HepG2 (cell line): Measurements from ENCODE around the gene BACE1-AS. TPM values are rescaled to one million over a fixed set of nuclear protein-coding genes. Genes with fewer than 3 reads are reported as not detected.

Source experiments
- ATAC-seq: fragments of 200-7000 bp; cut with Tn5 transposase; 3 replicates; pipeline ENCODE4 v1.9.1; 2020; ENCODE audit warnings: mild to moderate bottlenecking, moderate library complexity
- BruUV-seq: library from RNA; stranded (reverse); fragments of 400-500 nt; replicated peaks from 2 replicates; lab custom pipeline; 2021; lab: Mats Ljungman, UMichigan
- CTCF ChIA-PET: fragments of 300-600 bp; formaldehyde crosslinking; extraction: SDS; loops from one replicate; lab custom pipeline; 2021; ENCODE audit warnings: low total read pairs, inconsistent platforms, low intra/inter-chr PET ratio; lab: Yijun Ruan, JAX
- POLR2A ChIA-PET: fragments of 350-600 bp; sonication (Branson Sonifier 250); formaldehyde crosslinking; loops from one replicate; lab custom pipeline; 2020; ENCODE audit warnings: antibody characterized with exemption, inconsistent platforms; lab: Yijun Ruan, JAX
- DNase-seq: peaks from one replicate; pipeline ENCODE4 v3.0.0-alpha.2; 2015; ENCODE audit warnings: low spot score
- FAIRE-seq: peaks from 3 replicates; lab custom pipeline; 2011; peaks lifted over from hg19 to GRCh38; lab: Jason Lieb, UNC
- H2AFZ ChIP-seq: one replicate; pipeline ENCODE4 v1.6.1; 2011; ENCODE audit warnings: low read length, inconsistent platforms
- H3K27ac ChIP-seq: fragments of 300-600 bp; 3 replicates; pipeline ENCODE4 v1.8.0; 2011; ENCODE audit warnings: mixed run types, mild to moderate bottlenecking, mixed read lengths, low read length, inconsistent platforms; ENCODE audit not compliant: insufficient read depth; ENCODE audit errors: extremely low read length
- H3K27me3 ChIP-seq, 2 experiments: fragments of 200-600 bp in 1 of 2; 2 replicates in 1 of 2; 3 replicates in 1 of 2; pipeline versions ENCODE4 v1.6.0 to v1.8.0; 2011; ENCODE audit warnings: low read length in 2 of 2, mild to moderate bottlenecking in 2 of 2, moderate library complexity in 2 of 2, inconsistent platforms in 1 of 2; ENCODE audit not compliant: insufficient read depth in 2 of 2, control insufficient read depth in 1 of 2
- H3K36me3 ChIP-seq, 2 experiments: fragments of 200-600 bp in 1 of 2; replicated peaks in 1 of 2; 2 replicates in 1 of 2; 3 replicates in 1 of 2; pipeline versions ENCODE4 v1.5.1 to v1.8.0; 2011; ENCODE audit warnings: low read length in 2 of 2, inconsistent platforms in 1 of 2; ENCODE audit not compliant: insufficient read depth in 2 of 2, control insufficient read depth in 1 of 2
- H3K4me1 ChIP-seq: 2 replicates; pipeline ENCODE4 v1.5.1; 2012; ENCODE audit warnings: low read length, inconsistent platforms; ENCODE audit not compliant: insufficient read depth
- H3K4me2 ChIP-seq: 2 replicates; pipeline ENCODE4 v1.6.0; 2011; ENCODE audit warnings: low read depth, low read length, inconsistent platforms
- H3K4me3 ChIP-seq, 3 experiments: fragments of 200-600 bp in 1 of 3; sonication (generic), shearing (Covaris generic) in 1 of 3; replicated peaks in 1 of 3; 2 replicates each; pipeline ENCODE4 v1.5.1; 2011 to 2016; ENCODE audit warnings: low read length in 3 of 3, inconsistent platforms in 2 of 3, low read depth in 2 of 3, mild to moderate bottlenecking in 2 of 3, control low read depth in 1 of 3, mixed read lengths in 1 of 3; ENCODE audit not compliant: insufficient read depth in 1 of 3
- H3K79me2 ChIP-seq: one replicate; pipeline ENCODE4 v1.6.1; 2011; ENCODE audit warnings: low read length, inconsistent platforms; ENCODE audit not compliant: insufficient read depth
- H3K9ac ChIP-seq: 2 replicates; pipeline ENCODE4 v1.6.0; 2011; ENCODE audit warnings: mild to moderate bottlenecking, low read depth, low read length, inconsistent platforms; ENCODE audit not compliant: insufficient read depth
- H3K9me3 ChIP-seq: 2 replicates; pipeline ENCODE4 v1.5.1; 2012; ENCODE audit warnings: mild to moderate bottlenecking, low read length
- H4K20me1 ChIP-seq: 2 replicates; pipeline ENCODE4 v1.6.0; 2011; ENCODE audit warnings: inconsistent platforms, mild to moderate bottlenecking, low read length, moderate library complexity; ENCODE audit not compliant: insufficient read depth
- ADNP ChIP-seq: sonication (generic); formaldehyde crosslinking; IDR thresholded peaks from 2 replicates; pipeline ENCODE4 v1.4.0; 2020; ENCODE audit warnings: missing genetic modification reagents
- CC2D1A ChIP-seq: sonication (generic); formaldehyde crosslinking; IDR thresholded peaks from 2 replicates; pipeline ENCODE4 v1.8.1; 2023; ENCODE audit warnings: mild to moderate bottlenecking, missing genetic modification reagents
- NR0B2 ChIP-seq: sonication (generic); formaldehyde crosslinking; IDR thresholded peaks from 2 replicates; pipeline ENCODE4 v1.4.0; 2020; ENCODE audit warnings: mild to moderate bottlenecking, missing genetic modification reagents
- RBFOX2 ChIP-seq: fragments of 200-400 bp; formaldehyde crosslinking; IDR thresholded peaks from 2 replicates; pipeline ENCODE4 v1.6.1; 2017; ENCODE audit warnings: low read depth, mild to moderate bottlenecking, low read length
- SP5 ChIP-seq: IDR thresholded peaks from 2 replicates; pipeline ENCODE4 v1.6.1; 2016; ENCODE audit warnings: low read depth, borderline replicate concordance
- TBX2 ChIP-seq: sonication (generic); formaldehyde crosslinking; IDR thresholded peaks from 2 replicates; pipeline ENCODE4 v1.5.0; 2020; ENCODE audit warnings: missing genetic modification reagents, mild to moderate bottlenecking, borderline replicate concordance
- ZBTB20 ChIP-seq: sonication (generic); formaldehyde crosslinking; IDR thresholded peaks from 2 replicates; pipeline ENCODE4 v1.8.1; 2023; ENCODE audit warnings: missing genetic modification reagents, low read depth, mild to moderate bottlenecking, borderline replicate concordance
- ZNF143 ChIP-seq: sonication (generic); formaldehyde crosslinking; IDR thresholded peaks from 2 replicates; pipeline ENCODE4 v1.4.0; 2020; ENCODE audit warnings: missing genetic modification reagents
- ZNF317 ChIP-seq: sonication (generic); formaldehyde crosslinking; IDR thresholded peaks from 2 replicates; pipeline ENCODE4 v1.5.0; 2020; ENCODE audit warnings: mild to moderate bottlenecking, missing genetic modification reagents
- ZNF331 ChIP-seq: sonication (generic); formaldehyde crosslinking; IDR thresholded peaks from 2 replicates; pipeline ENCODE4 v1.4.0; 2020; ENCODE audit warnings: missing genetic modification reagents
- ZNF558 ChIP-seq: sonication (generic); formaldehyde crosslinking; IDR thresholded peaks from 2 replicates; pipeline ENCODE4 v1.9.0; 2022; ENCODE audit warnings: mild to moderate bottlenecking, missing genetic modification reagents, borderline replicate concordance
- ZNF619 ChIP-seq: sonication (generic); formaldehyde crosslinking; IDR thresholded peaks from 2 replicates; pipeline ENCODE4 v1.4.0; 2020; ENCODE audit warnings: mild to moderate bottlenecking, missing genetic modification reagents
- ZSCAN25 ChIP-seq: sonication (generic); formaldehyde crosslinking; IDR thresholded peaks from 2 replicates; pipeline ENCODE4 v1.8.0; 2022; ENCODE audit warnings: mild to moderate bottlenecking, missing genetic modification reagents
- WGBS: methylation state at CpG from one replicate; pipeline ENCODE4 v1.1.6; 2017; ENCODE audit warnings: low lambda C conversion rate; 5-methylcytosine and 5-hydroxymethylcytosine counted together
- in situ Hi-C: cut with HindIII; loops from 2 replicates; pipeline ENCODE4 v1.10.0; 2017; ENCODE audit warnings: low pct_unique_long_range_greater_than_20kb; ENCODE audit not compliant: extremely low pct_ligation_motif_present
- intact Hi-C: fragments of 100-400 bp; cut with micrococcal nuclease; formaldehyde crosslinking; loops from one replicate; pipeline ENCODE4 v1.10.0; 2022; ENCODE audit not compliant: unreplicated experiment
- polyA plus RNA-seq, 8 experiments: library from polyadenylated mRNA; depleted of rRNA in 3 of 8; stranded (reverse) in 7 of 8; unstranded in 1 of 8; fragments of >200 nt; fragmentation: Illumina TruSeq in 4 of 8; extraction: Trizol in 4 of 8; gene quantifications; 2 replicates each; pipeline versions ENCODE4 v1.2.1 to v1.2.3, GENCODE V29; 2011 to 2016; ENCODE audit warnings: low read depth in 4 of 8, missing spikeins in 1 of 8, mixed read lengths in 1 of 8; ENCODE audit not compliant: insufficient read depth in 1 of 8
- total RNA-seq, 5 experiments: library from RNA; depleted of rRNA; stranded (reverse); fragments of >200 nt; fragmentation: Illumina TruSeq; extraction: Trizol; gene quantifications; 2 replicates each; pipeline ENCODE4 v1.2.3, GENCODE V29; 2016; ENCODE audit warnings: low read depth in 1 of 5
- TF ChIP-seq, protein P1 (sequence below): sonication (generic); formaldehyde crosslinking; IDR thresholded peaks from 2 replicates; pipeline ENCODE4 v1.5.0; 2020; ENCODE audit warnings: missing genetic modification reagents
- TF ChIP-seq, protein P2 (sequence below): sonication (generic); formaldehyde crosslinking; IDR thresholded peaks from 2 replicates; pipeline ENCODE4 v1.5.0; 2020; ENCODE audit warnings: missing genetic modification reagents

Gene BACE1-AS
- total and polyA plus RNA-seq, 2 of the 13 experiments (the other 11 are each of a cell fraction or from before 2014, with no cell fraction given): 2.0 to 3.9 TPM

DNA sequence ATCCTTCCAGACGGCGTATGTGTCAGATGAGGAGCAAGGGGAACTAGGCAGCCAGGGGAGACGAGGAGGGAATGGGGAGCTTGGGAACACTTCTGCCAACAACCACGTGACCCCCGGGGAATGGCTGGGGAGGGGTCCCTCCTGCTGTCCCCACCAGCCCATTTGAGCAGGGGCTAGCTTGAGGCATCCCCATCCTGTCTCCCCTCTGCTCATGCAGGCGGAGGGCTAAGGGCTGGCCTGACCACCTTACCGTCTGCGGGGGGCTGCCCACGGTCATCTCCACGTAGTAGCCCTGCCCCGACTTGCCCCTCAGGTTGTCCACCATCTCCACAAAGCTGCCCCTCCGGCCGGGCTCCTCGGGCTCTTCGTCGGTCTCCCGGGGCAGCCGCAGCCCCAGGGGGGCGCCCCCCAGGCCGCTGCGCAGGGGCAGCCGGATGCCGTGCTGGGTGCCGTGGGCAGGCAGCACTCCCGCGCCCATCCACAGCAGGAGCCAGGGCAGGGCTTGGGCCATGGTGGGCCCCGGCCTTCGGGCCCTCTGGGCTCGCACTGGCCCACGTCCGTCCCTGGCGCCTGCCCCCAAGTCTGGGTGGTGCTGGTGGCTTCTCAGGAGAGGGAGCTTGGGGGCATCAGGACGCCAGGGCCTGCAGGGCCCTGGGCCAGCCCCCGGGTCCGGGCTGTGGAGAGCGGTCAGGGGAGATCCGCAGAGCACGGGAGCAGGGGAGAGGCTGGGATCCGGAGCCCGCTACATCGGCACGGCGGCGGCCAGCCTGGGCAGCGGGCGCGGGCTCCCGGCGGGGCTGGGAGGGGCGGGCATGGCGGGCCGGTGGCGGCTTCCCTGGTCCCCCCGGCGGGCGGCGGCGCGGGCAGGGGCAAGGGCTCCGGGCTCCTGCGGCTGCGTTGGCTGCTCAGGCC lies 24.4 kb downstream of the BACE1-AS start (continued):
- TF ChIP-seq CC2D1A (CRISPR knock-in tag): no peak
- TF ChIP-seq, protein P1, sequence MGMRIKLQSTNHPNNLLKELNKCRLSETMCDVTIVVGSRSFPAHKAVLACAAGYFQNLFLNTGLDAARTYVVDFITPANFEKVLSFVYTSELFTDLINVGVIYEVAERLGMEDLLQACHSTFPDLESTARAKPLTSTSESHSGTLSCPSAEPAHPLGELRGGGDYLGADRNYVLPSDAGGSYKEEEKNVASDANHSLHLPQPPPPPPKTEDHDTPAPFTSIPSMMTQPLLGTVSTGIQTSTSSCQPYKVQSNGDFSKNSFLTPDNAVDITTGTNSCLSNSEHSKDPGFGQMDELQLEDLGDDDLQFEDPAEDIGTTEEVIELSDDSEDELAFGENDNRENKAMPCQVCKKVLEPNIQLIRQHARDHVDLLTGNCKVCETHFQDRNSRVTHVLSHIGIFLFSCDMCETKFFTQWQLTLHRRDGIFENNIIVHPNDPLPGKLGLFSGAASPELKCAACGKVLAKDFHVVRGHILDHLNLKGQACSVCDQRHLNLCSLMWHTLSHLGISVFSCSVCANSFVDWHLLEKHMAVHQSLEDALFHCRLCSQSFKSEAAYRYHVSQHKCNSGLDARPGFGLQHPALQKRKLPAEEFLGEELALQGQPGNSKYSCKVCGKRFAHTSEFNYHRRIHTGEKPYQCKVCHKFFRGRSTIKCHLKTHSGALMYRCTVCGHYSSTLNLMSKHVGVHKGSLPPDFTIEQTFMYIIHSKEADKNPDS (CRISPR knock-in tag): no peak
- TF ChIP-seq SP5 (CRISPR knock-in tag): no peak
- TF ChIP-seq ZNF558: no peak
- TF ChIP-seq RBFOX2: peak; percentile 38; the same call in 1 of the 2 replicates
- TF ChIP-seq ZBTB20 (CRISPR knock-in tag): no peak

DNA sequence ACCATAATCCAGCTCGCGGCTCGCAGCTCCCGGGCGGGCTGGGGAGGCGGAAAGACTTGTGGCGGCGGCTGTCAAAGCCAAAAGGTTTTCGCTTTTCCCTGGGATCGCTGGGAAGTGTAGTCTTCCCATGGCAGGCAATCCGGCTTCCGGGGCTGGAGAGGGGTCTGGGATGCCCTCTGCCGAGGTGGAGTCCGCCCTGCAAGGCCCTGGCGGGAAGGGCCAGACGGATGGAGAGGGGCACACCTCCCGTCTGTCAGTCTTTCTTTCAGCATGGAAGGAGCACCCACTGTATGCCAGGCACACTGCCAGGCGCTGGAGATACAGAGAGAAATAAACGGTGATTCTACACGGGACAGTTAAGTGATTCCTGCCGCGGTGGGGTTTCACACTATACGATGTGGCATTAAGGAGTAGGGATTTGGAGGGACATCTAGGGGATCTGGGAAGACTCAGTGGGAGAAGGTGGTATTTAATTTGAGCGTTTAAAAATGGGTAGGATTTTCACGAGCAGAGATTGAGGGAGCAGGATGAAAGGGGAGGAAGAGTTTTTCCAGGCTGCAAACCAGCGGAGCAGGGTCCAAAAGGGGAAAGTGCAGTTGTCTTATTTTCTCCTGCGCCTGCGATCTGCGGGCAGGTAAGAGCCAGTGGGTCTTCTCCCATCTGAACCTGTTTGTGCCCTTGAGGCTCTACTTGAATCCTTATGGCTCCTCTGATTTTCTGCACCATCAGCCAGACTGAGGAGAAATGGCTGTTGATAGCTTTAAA lies 25.2 kb downstream of the BACE1-AS start, which contains the start of gene BACE1:
Gene BACE1, minus strand, starts transcription at position 60 of the 765 bp plus-strand sequence. CDS start 461 bp downstream, outside the sequence.
- no peaks in the 10 kb centered on the region for H3K9me3 ChIP-seq
- peak within 1 kb of the TSS; percentile 100 for H3K4me2 ChIP-seq
- ATAC-seq: peak; percentile 94
- no peaks in the 10 kb centered on the region for H3K36me3 ChIP-seq
- intact Hi-C loops (loop anchor here (2.0 to 5.0 kb wide), 2 partner anchors 44 to 84 kb away; partner anchors contain the start of genes PCSK7 and RNF214), in situ Hi-C loops (loop anchor here (5.0 kb wide), 1 partner anchor 84 kb away; the partner anchor contains the start of genes PCSK7 and RNF214)
- POLR2A ChIA-PET: interaction anchor here (1.3 to 5.8 kb wide), 3 partner anchors 11 to 14 kb away, joined by 10 to 62 read pairs (median 18); partner anchors contain the start of gene CEP164
- peaks cover 4% of the 10 kb centered on the region for H3K79me2 ChIP-seq
- under 1% methylated on average over 14 of the region's 29 CpGs for WGBS
- peak within 1 kb of the TSS; percentile 73 for H3K9ac ChIP-seq
- CTCF ChIA-PET: interaction anchor here (1.6 kb wide), 1 partner anchor 85 kb away, joined by 11 read pairs; the partner anchor contains the start of gene PCSK7
- no TSS peak for BruUV-seq
- H4K20me1 ChIP-seq: no peaks in the 10 kb centered on the region
- H2AFZ ChIP-seq: peak within 1 kb of the TSS; percentile 89
- peaks cover 65% of the 10 kb centered on the region for H3K4me1 ChIP-seq
- peak within 1 kb of the TSS; percentile 41 for H3K27ac ChIP-seq
- no peaks in the 10 kb centered on the region; a peak in 1 of 5 replicates for H3K27me3 ChIP-seq
- DNase-seq: peak; percentile 85
- peak within 1 kb of the TSS; percentile 74 to 90 (median 88) for H3K4me3 ChIP-seq
- FAIRE-seq: peak; percentile 72
- peak; percentile 41; the same call in 1 of the 2 replicates for TF ChIP-seq ZNF619 (CRISPR knock-in tag)
- peak; percentile 94 for TF ChIP-seq ZNF143 (CRISPR knock-in tag)
- peak; percentile 59; the same call in 1 of the 2 replicates for TF ChIP-seq TBX2 (CRISPR knock-in tag)
- TF ChIP-seq ADNP (CRISPR knock-in tag): no peak
- TF ChIP-seq ZNF331: 0 out of 2 replicates have a peak, but pooled peaks have one; percentile 55
- TF ChIP-seq NR0B2 (CRISPR knock-in tag): peak; percentile 62; the same call in 1 of the 2 replicates
- TF ChIP-seq ZNF317 (CRISPR knock-in tag): peak; percentile 66; the same call in 1 of the 2 replicates
- TF ChIP-seq, protein P2, sequence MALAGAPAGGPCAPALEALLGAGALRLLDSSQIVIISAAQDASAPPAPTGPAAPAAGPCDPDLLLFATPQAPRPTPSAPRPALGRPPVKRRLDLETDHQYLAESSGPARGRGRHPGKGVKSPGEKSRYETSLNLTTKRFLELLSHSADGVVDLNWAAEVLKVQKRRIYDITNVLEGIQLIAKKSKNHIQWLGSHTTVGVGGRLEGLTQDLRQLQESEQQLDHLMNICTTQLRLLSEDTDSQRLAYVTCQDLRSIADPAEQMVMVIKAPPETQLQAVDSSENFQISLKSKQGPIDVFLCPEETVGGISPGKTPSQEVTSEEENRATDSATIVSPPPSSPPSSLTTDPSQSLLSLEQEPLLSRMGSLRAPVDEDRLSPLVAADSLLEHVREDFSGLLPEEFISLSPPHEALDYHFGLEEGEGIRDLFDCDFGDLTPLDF (CRISPR knock-in tag): peak; percentile 62; the same call in 1 of the 2 replicates
- peak; percentile 59; the same call in 1 of the 2 replicates for TF ChIP-seq ZSCAN25
